Neuronal stem cell (in vitro differentiated cells): Measurements from ENCODE around the gene FAAP24.
"Not testable (repeated sequence)": the region's sequence is repeated elsewhere in the genome, so short reads cannot be mapped to it uniquely, and the experiment has no call there.

Source experiments
- DNase-seq: peaks from one replicate; pipeline ENCODE4 v3.0.0-alpha.2; 2013; ENCODE audit warnings: low spot score
- H2AFZ ChIP-seq: one replicate; pipeline ENCODE4 v1.6.1; 2013; ENCODE audit warnings: mild to moderate bottlenecking, low read length, inconsistent platforms
- H2AK5ac ChIP-seq: 2 replicates; pipeline ENCODE4 v1.6.1; 2013; ENCODE audit warnings: low read depth, mild to moderate bottlenecking, inconsistent platforms, low read length, moderate library complexity, mixed read lengths
- H2BK120ac ChIP-seq: 2 replicates; pipeline ENCODE4 v1.6.1; 2013; ENCODE audit warnings: low read depth, mild to moderate bottlenecking, inconsistent platforms, low read length, moderate library complexity, mixed read lengths
- H2BK12ac ChIP-seq: one replicate; pipeline ENCODE4 v1.6.1; 2013; ENCODE audit warnings: low read length, inconsistent platforms
- H2BK15ac ChIP-seq: 2 replicates; pipeline ENCODE4 v1.6.1; 2013; ENCODE audit warnings: mild to moderate bottlenecking, low read length, inconsistent platforms, mixed read lengths
- H2BK5ac ChIP-seq: one replicate; pipeline ENCODE4 v1.6.1; 2013; ENCODE audit warnings: inconsistent platforms, mild to moderate bottlenecking, low read length, moderate library complexity
- H3K14ac ChIP-seq: one replicate; pipeline ENCODE4 v1.6.1; 2013; ENCODE audit warnings: low read length, inconsistent platforms
- H3K18ac ChIP-seq: 2 replicates; pipeline ENCODE4 v1.6.1; 2013; ENCODE audit warnings: low read length, inconsistent platforms
- H3K23ac ChIP-seq: 2 replicates; pipeline ENCODE4 v1.6.1; 2013; ENCODE audit warnings: low read depth, mild to moderate bottlenecking, mixed read lengths, low read length, inconsistent platforms; ENCODE audit not compliant: poor library complexity
- H3K27ac ChIP-seq: replicated peaks from 3 replicates; pipeline ENCODE4 v1.5.1; 2013; ENCODE audit warnings: low read length, inconsistent platforms
- H3K27me3 ChIP-seq, 3 experiments: 2 replicates each; pipeline ENCODE4 v1.6.1; 2013; ENCODE audit warnings: low read length in 3 of 3, mild to moderate bottlenecking in 2 of 3, inconsistent platforms in 1 of 3, low read depth in 1 of 3, mixed read lengths in 1 of 3, moderate library complexity in 1 of 3; ENCODE audit not compliant: control insufficient read depth in 3 of 3, insufficient read depth in 3 of 3
- H3K36me3 ChIP-seq, 2 donors: replicated peaks in 1 of 2; 2 replicates each; pipeline ENCODE4 v1.6.1; 2013; ENCODE audit warnings: low read length in 2 of 2; ENCODE audit not compliant: control insufficient read depth in 2 of 2, insufficient read depth in 2 of 2
- H3K4ac ChIP-seq: 2 replicates; pipeline ENCODE4 v1.6.1; 2013; ENCODE audit warnings: inconsistent platforms, mild to moderate bottlenecking, low read length, moderate library complexity
- H3K4me1 ChIP-seq, 2 donors: 1 replicate in 1 of 2; 2 replicates in 1 of 2; pipeline ENCODE4 v1.6.1; 2013; ENCODE audit warnings: low read length in 2 of 2, low read depth in 1 of 2; ENCODE audit not compliant: control insufficient read depth in 2 of 2, insufficient read depth in 1 of 2
- H3K4me2 ChIP-seq: one replicate; pipeline ENCODE4 v1.6.1; 2013; ENCODE audit warnings: mild to moderate bottlenecking, low read length, inconsistent platforms; ENCODE audit not compliant: insufficient read depth, poor library complexity, severe bottlenecking
- H3K4me3 ChIP-seq, 2 donors: 2 replicates each; pipeline ENCODE4 v1.5.1; 2013; ENCODE audit warnings: low read length in 2 of 2, mild to moderate bottlenecking in 2 of 2, inconsistent platforms in 1 of 2, moderate library complexity in 1 of 2
- H3K79me1 ChIP-seq: one replicate; pipeline ENCODE4 v1.6.1; 2013; ENCODE audit warnings: low read depth, mild to moderate bottlenecking, inconsistent platforms, low read length, moderate library complexity
- H3K9ac ChIP-seq: one replicate; pipeline ENCODE4 v1.6.1; 2013; ENCODE audit warnings: mild to moderate bottlenecking, low read depth, low read length, inconsistent platforms; ENCODE audit not compliant: poor library complexity
- H3K9me3 ChIP-seq, 2 donors: replicated peaks in 1 of 2; 2 replicates each; pipeline versions ENCODE3 to v1.6.1; 2013; ENCODE audit warnings: low read length in 2 of 2, mild to moderate bottlenecking in 2 of 2, inconsistent platforms in 1 of 2, low read depth in 1 of 2, mixed read lengths in 1 of 2, moderate library complexity in 1 of 2; ENCODE audit not compliant: control insufficient read depth in 2 of 2, insufficient read depth in 1 of 2
- H4K8ac ChIP-seq: one replicate; pipeline ENCODE4 v1.6.1; 2013; ENCODE audit warnings: low read depth, mild to moderate bottlenecking, inconsistent platforms, low read length, moderate library complexity
- H4K91ac ChIP-seq: one replicate; pipeline ENCODE4 v1.6.1; 2013; ENCODE audit warnings: low read length, low read depth, mild to moderate bottlenecking, inconsistent platforms; ENCODE audit not compliant: poor library complexity
- WGBS, 2 donors: extraction: QIAGEN DNeasy Blood & Tissue Kit; methylation state at CpG; one replicate each; pipeline ENCODE4 v1.1.7; 2013; ENCODE audit warnings: missing lambda C conversion rate in 2 of 2, mixed read lengths in 1 of 2; ENCODE audit not compliant: insufficient read length in 2 of 2, insufficient replicate concordance in 1 of 2; ENCODE audit errors: extremely low coverage in 2 of 2; 5-methylcytosine and 5-hydroxymethylcytosine counted together

Gene FAAP24

DNA sequence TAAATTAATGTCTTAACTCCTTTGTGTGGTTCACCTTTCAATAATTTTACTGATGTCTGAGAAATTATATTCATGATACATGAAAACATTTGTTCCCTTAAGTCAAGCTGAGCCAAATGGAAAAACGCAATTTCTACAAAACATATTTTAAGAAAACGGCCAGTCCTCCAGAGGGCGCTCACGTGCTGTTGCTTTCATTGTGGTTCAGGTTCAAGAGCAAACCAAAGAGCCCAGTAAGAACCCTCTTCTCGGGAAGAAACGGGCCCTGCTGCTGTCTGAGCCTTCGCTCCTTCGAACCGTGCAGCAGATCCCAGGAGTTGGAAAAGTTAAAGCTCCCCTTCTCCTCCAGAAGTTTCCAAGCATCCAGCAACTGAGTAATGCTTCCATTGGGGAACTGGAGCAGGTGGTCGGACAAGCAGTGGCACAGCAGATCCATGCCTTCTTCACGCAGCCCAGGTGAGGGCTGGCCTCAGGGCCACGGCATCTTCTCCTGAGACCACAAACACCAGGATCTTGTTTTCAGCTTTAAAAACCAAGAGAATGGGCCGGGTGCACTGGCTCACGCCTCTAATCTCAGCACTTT, 4.3 kb downstream of the FAAP24 start:
- Histone ChIP-seq H3K9me3 (no peaks in the 10 kb centered on the region), H3K14ac (no peak overlapping the region), H2AFZ (no peak overlapping the region), H2BK15ac (no peak overlapping the region), H3K4me3 (no peak overlapping the region), H2BK12ac (no peak overlapping the region), H3K79me1 (peaks cover under 1% of the 10 kb centered on the region), H3K36me3 (peaks cover 3 to 26% of the 10 kb centered on the region in 2 donors), H3K27me3 (no peaks in the 10 kb centered on the region), H3K27ac (no peak overlapping the region), H3K18ac (no peak overlapping the region), H2AK5ac (no peak overlapping the region), H4K8ac (no peak overlapping the region), H3K4me1 (no peaks in the 10 kb centered on the region), H4K91ac (no peak overlapping the region), H2BK120ac (no peak overlapping the region), H3K23ac (no peak overlapping the region), H3K4ac (no peak overlapping the region), H3K4me2 (no peak overlapping the region), H3K9ac (no peak overlapping the region), H2BK5ac (no peak overlapping the region)
- peak; percentile 24 for DNase-seq
- WGBS, 2 donors = no CpG with 5 or more reads among the region's 14 CpGs

- H2BK15ac ChIP-seq = no peak overlapping the region
- no peak overlapping the region for H3K4me2 ChIP-seq
- H3K18ac ChIP-seq = no peak overlapping the region
- no peak overlapping the region for H3K27ac ChIP-seq
- no peaks in the 10 kb centered on the region for H3K4me1 ChIP-seq
- H3K79me1 ChIP-seq = no peaks in the 10 kb centered on the region
- no peaks in the 10 kb centered on the region for H3K27me3 ChIP-seq
- H4K91ac ChIP-seq = no peak overlapping the region
- WGBS, 2 donors = no CpG with 5 or more reads among the region's 7 CpGs
- H3K4ac ChIP-seq = no peak overlapping the region
- H3K9ac ChIP-seq = no peak overlapping the region
- no peaks in the 10 kb centered on the region for H3K9me3 ChIP-seq
- no peak overlapping the region for H2BK5ac ChIP-seq
- no peak overlapping the region for H4K8ac ChIP-seq
- no peak overlapping the region for H2BK120ac ChIP-seq
- no peak overlapping the region for H2AFZ ChIP-seq
- H3K14ac ChIP-seq = no peak overlapping the region
- H3K23ac ChIP-seq = no peak overlapping the region
- H3K4me3 ChIP-seq = no peak overlapping the region
- H2AK5ac ChIP-seq = no peak overlapping the region
- DNase-seq = no peak
- no peak overlapping the region for H2BK12ac ChIP-seq
- H3K36me3 ChIP-seq = peaks cover 3 to 26% of the 10 kb centered on the region in 2 donors
Measured at GRCh38 chr19:32977280-32977679, 5.2 kb downstream of the FAAP24 start.

DNA sequence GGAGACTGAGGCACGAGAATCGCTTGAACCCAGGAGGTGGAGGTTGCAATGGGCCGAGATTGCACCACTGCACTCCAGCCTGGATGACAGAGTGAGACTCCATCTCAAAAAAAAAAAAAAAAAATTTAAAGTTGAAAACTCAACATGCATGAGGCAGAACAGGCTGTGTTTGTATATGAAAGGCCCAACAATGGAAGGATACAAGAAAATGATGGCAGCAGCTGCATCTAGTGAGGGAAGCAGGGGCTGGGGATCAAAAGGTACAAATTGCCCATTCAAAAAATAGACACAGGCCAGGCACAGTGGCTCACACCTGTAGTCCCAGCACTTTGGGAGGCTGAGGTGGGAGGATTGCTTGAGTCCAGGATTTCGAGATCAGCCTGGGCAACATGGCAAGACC, 5.8 kb downstream of the FAAP24 start:
- H2BK120ac ChIP-seq, H2AFZ ChIP-seq, H3K14ac ChIP-seq, H4K91ac ChIP-seq, DNase-seq, H2BK5ac ChIP-seq, H2BK15ac ChIP-seq, H3K27ac ChIP-seq, H2BK12ac ChIP-seq, H3K9ac ChIP-seq, H3K23ac ChIP-seq, H3K27me3 ChIP-seq, H2AK5ac ChIP-seq, H3K4me1 ChIP-seq, H3K18ac ChIP-seq, H3K4me3 ChIP-seq, H4K8ac ChIP-seq, H3K79me1 ChIP-seq, H3K4me2 ChIP-seq, H3K9me3 ChIP-seq, H3K4ac ChIP-seq: not testable (repeated sequence)
- no CpG with 5 or more reads among the region's 4 CpGs for WGBS, 2 donors
- peaks cover 3 to 26% of the 10 kb centered on the region in 2 donors for H3K36me3 ChIP-seq

- peaks cover 3 to 19% of the 10 kb centered on the region in 2 donors for H3K36me3 ChIP-seq
- not testable (repeated sequence) for H2AK5ac ChIP-seq, H3K79me1 ChIP-seq, H3K14ac ChIP-seq, H2AFZ ChIP-seq, H3K4ac ChIP-seq, H4K8ac ChIP-seq, H3K9ac ChIP-seq, H3K23ac ChIP-seq, H3K9me3 ChIP-seq, DNase-seq, H3K4me2 ChIP-seq, H3K27me3 ChIP-seq, H2BK12ac ChIP-seq, H3K4me3 ChIP-seq, H2BK120ac ChIP-seq, H2BK5ac ChIP-seq, H2BK15ac ChIP-seq, H4K91ac ChIP-seq, H3K27ac ChIP-seq, H3K18ac ChIP-seq, H3K4me1 ChIP-seq
- WGBS, 2 donors = no CpG with 5 or more reads among the region's 7 CpGs
Measured at GRCh38 chr19:32979807-32980206, 7.8 kb downstream of the FAAP24 start.
